CD4-positive, alpha-beta T cell (primary cell): ENCODE data around the gene PTX4. TPM values are rescaled to one million over a fixed set of nuclear protein-coding genes. Genes with fewer than 3 reads are reported as not detected.

Source experiments
- ATAC-seq: fragments of 200-7000 bp; cut with Tn5 transposase; one replicate; pipeline ENCODE4 v1.10.0; 2022; ENCODE audit warnings: mild to moderate bottlenecking; ENCODE audit not compliant: poor library complexity
- CTCF ChIA-PET: fragments of 350-600 bp; sonication (Branson Sonifier 250); formaldehyde crosslinking; loops from one replicate; lab custom pipeline; 2021; ENCODE audit warnings: antibody characterized with exemption, inconsistent platforms; lab: Charles Lee
- POLR2A ChIA-PET: fragments of 350-600 bp; sonication (Branson Sonifier 250); formaldehyde crosslinking; loops from one replicate; lab custom pipeline; 2021; ENCODE audit warnings: antibody characterized with exemption, inconsistent platforms; lab: Charles Lee
- DNase-seq, 14 experiments: peaks; one replicate each; pipeline ENCODE4 v3.0.0-alpha.2; 2013 to 2020; ENCODE audit warnings: mixed read lengths in 2 of 14
- H3K27ac ChIP-seq, 2 donors: one replicate each; pipeline versions ENCODE4 v1.5.1 to v1.7.0; 2013; ENCODE audit warnings: low read length in 2 of 2, low read depth in 1 of 2, mild to moderate bottlenecking in 1 of 2
- H3K27me3 ChIP-seq, 2 experiments: 1 replicate in 1 of 2; 2 replicates in 1 of 2; pipeline versions ENCODE4 v1.6.1 to v1.7.0; 2013; ENCODE audit warnings: low read length in 2 of 2, control low read depth in 1 of 2, mild to moderate bottlenecking in 1 of 2, moderate library complexity in 1 of 2; ENCODE audit not compliant: insufficient read depth in 2 of 2, control insufficient read depth in 1 of 2
- H3K36me3 ChIP-seq: one replicate; pipeline ENCODE4 v1.6.1; 2013; ENCODE audit warnings: low read length, control low read depth; ENCODE audit not compliant: insufficient read depth
- H3K4me1 ChIP-seq: one replicate; pipeline ENCODE4 v1.6.1; 2013; ENCODE audit warnings: low read length, control low read depth; ENCODE audit not compliant: insufficient read depth
- H3K4me3 ChIP-seq: one replicate; pipeline ENCODE4 v1.5.1; 2013; ENCODE audit warnings: mild to moderate bottlenecking, low read length, moderate library complexity
- H3K9me3 ChIP-seq, 2 experiments: 1 replicate in 1 of 2; 2 replicates in 1 of 2; pipeline versions ENCODE4 v1.6.1 to v1.7.0; 2013; ENCODE audit warnings: low read length in 2 of 2, mild to moderate bottlenecking in 2 of 2, control low read depth in 1 of 2, moderate library complexity in 1 of 2; ENCODE audit not compliant: control insufficient read depth in 1 of 2, insufficient read depth in 1 of 2
- H3K27ac Mint-ChIP-seq: one replicate; pipeline ENCODE4 v1.8.0; 2020; ENCODE audit warnings: mixed read lengths
- H3K27me3 Mint-ChIP-seq: one replicate; pipeline ENCODE4 v1.8.0; 2021; ENCODE audit warnings: mixed read lengths
- H3K36me3 Mint-ChIP-seq: one replicate; pipeline ENCODE4 v1.8.0; 2021; ENCODE audit warnings: low read depth, mixed read lengths
- H3K4me1 Mint-ChIP-seq: one replicate; pipeline ENCODE4 v1.8.0; 2021; ENCODE audit warnings: low read depth, mixed read lengths
- H3K4me3 Mint-ChIP-seq: one replicate; pipeline ENCODE4 v1.8.0; 2020; ENCODE audit warnings: mild to moderate bottlenecking, mixed read lengths
- H3K9me3 Mint-ChIP-seq: one replicate; pipeline ENCODE4 v1.8.0; 2020; ENCODE audit warnings: mixed read lengths
- CTCF ChIP-seq: fragments of 200-600 bp; IDR thresholded peaks from one replicate; pipeline ENCODE4 v1.8.0; 2022; ENCODE audit warnings: antibody characterized with exemption, mild to moderate bottlenecking
- intact Hi-C, 2 experiments: fragments of 100-400 bp; cut with DNase I in 1 of 2; cut with micrococcal nuclease in 1 of 2; formaldehyde crosslinking; loops; one replicate each; pipeline versions ENCODE4 v1.15.1 to v1.9.0; 2023 to 2025; cut with DNase I, micrococcal nuclease
- total RNA-seq, 174 experiments: library from RNA in 2 of 174; stranded (reverse) in 2 of 174; gene quantifications; one replicate each; pipeline ENCODE4 v1.2.3 and lab custom pipeline; 2021 to 2026

Gene PTX4
- total RNA-seq, 2 experiments from 2014 or later, result not detected

- Histone ChIP-seq H3K27ac (peak within 1 kb of the TSS; percentile 84), H3K9me3 (no peaks in the 10 kb centered on the region), H3K36me3 (peaks cover 21% of the 10 kb centered on the region), H3K27me3 (no peaks in the 10 kb centered on the region), H3K4me1 (peaks cover 27% of the 10 kb centered on the region), H3K4me3 (peak within 1 kb of the TSS; percentile 86)
- peak within 1 kb of the TSS; percentile 95 for H3K4me3 Mint-ChIP-seq
- ATAC-seq (peak; percentile 87), DNase-seq (peak; percentile 79 to 95 (median 88))
- H3K27me3 Mint-ChIP-seq, result no peaks in the 10 kb centered on the region
- ChIA-PET CTCF (interaction anchor here (1.3 kb wide), 1 partner anchor 73 kb away, joined by 4 read pairs; the partner anchor contains the start of gene UQCC4), POLR2A (interaction anchor here (0.6 to 2.7 kb wide), 14 partner anchors 17 to 289 kb away, joined by 3 to 27 read pairs (median 3); partner anchors contain the start of genes JPT2, MAPK8IP3, NUBP2 and SPSB3)
- peak within 1 kb of the TSS; percentile 97 for H3K27ac Mint-ChIP-seq
- intact Hi-C loops, result loop anchor here (1.0 to 5.0 kb wide), 8 partner anchors 18 to 186 kb away; partner anchors contain the start of genes CLCN7 (in 2 of the 2), UBE2I (in 1 of the 2) and UQCC4 (in 1 of the 2)
- H3K4me1 Mint-ChIP-seq, result peaks cover 10% of the 10 kb centered on the region
- peak; percentile 19 for TF ChIP-seq CTCF
- H3K9me3 Mint-ChIP-seq, result no peaks in the 10 kb centered on the region
- peaks cover 12% of the 10 kb centered on the region for H3K36me3 Mint-ChIP-seq
Measured at GRCh38 chr16:1492923-1493745, 4.4 kb upstream of the PTX4 start, which contains the start of gene TELO2. TSS of gene TELO2 (plus strand) at chr16:1493360. CDS start at chr16:1494282, 922 bp downstream.

GRCh38 chr16:1492082-1492922 is 3.6 kb upstream of the PTX4 start:
- TF ChIP-seq CTCF, result no peak
- Mint-ChIP-seq H3K9me3 (no peaks in the 10 kb centered on the region), H3K4me1 (peaks cover 10% of the 10 kb centered on the region), H3K36me3 (peaks cover 5% of the 10 kb centered on the region), H3K27me3 (no peaks in the 10 kb centered on the region), H3K4me3 (peak overlapping the region; percentile 95), H3K27ac (peak overlapping the region; percentile 97)
- Histone ChIP-seq H3K4me1 (peaks cover 27% of the 10 kb centered on the region), H3K4me3 (peak overlapping the region; percentile 86), H3K36me3 (peaks cover 16% of the 10 kb centered on the region), H3K27ac (peak overlapping the region; percentile 84), H3K9me3 (no peaks in the 10 kb centered on the region), H3K27me3 (no peaks in the 10 kb centered on the region)
- ChIA-PET POLR2A (interaction anchor here (0.6 to 2.7 kb wide), 11 partner anchors 16 to 290 kb away, joined by 3 to 27 read pairs (median 3); partner anchors contain the start of genes JPT2, NUBP2, SPSB3 and TMEM204), CTCF (interaction anchor here (0.7 to 1.3 kb wide), 3 partner anchors 36 to 389 kb away, joined by 3 to 4 read pairs (median 3); partner anchors contain the start of gene UQCC4)
- DNase-seq, result no peak
- no peak for ATAC-seq
- intact Hi-C loops, result loop anchor here (2.0 to 5.0 kb wide), 7 partner anchors 18 to 185 kb away; partner anchors contain the start of genes CLCN7 (in 1 of the 2), UBE2I (in 1 of the 2) and UQCC4 (in 1 of the 2)

DNA sequence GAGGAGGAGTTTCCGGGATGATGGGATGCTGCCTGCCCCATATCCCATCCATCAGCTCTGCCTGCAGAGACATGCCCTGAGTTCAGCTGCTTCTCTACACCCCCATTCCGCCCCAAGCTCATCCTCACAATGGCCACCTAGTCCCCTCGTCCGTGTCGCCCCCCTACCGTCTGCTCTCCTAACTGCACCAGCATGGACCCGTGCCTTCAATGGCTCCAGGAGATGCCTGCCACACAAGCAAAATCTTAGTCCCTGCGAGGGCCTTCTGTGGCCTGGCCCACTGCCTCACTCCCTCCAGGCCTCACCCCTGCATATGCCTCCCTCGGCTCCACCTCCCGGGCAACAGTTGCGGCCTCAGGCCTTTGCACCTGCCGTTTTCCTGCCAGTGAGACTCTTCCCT is 2.6 kb upstream of the PTX4 start:
- peaks cover 9% of the 10 kb centered on the region for H3K36me3 ChIP-seq
- Mint-ChIP-seq H3K9me3 (no peaks in the 10 kb centered on the region), H3K4me1 (peaks cover 10% of the 10 kb centered on the region), H3K4me3 (no peak overlapping the region), H3K36me3 (peaks cover 5% of the 10 kb centered on the region), H3K27ac (peak overlapping the region; percentile 62), H3K27me3 (no peaks in the 10 kb centered on the region)
- H3K4me3 ChIP-seq, result no peak overlapping the region
- ATAC-seq, result no peak
- H3K9me3 ChIP-seq, result peaks cover 0 to 3% of the 10 kb centered on the region in 2 experiments
- ChIA-PET CTCF (no interaction called here), POLR2A (interaction anchor here (0.7 kb wide), 1 partner anchor 182 kb away, joined by 3 read pairs; the partner anchor contains the start of gene UBE2I)
- TF ChIP-seq CTCF, result no peak
- no peak overlapping the region for H3K27ac ChIP-seq
- intact Hi-C loops, result loop anchor here (5.0 kb wide), 4 partner anchors 36 to 184 kb away; partner anchors contain the start of genes UBE2I (in 1 of the 2) and UQCC4 (in 1 of the 2)
- H3K27me3 ChIP-seq, result no peaks in the 10 kb centered on the region
- peaks cover 27% of the 10 kb centered on the region for H3K4me1 ChIP-seq
- no peak for DNase-seq
